SK-N-SH treated with all-trans-retinoic acid at 6 μM for 48 hours (cell line): ENCODE results near the gene FAAH.

Source experiments
- ARNTL ChIP-seq: fragments of 450-650 bp; formaldehyde crosslinking; IDR thresholded peaks from 2 replicates; pipeline ENCODE4 v1.5.0; 2020; ENCODE audit warnings: low read depth, mild to moderate bottlenecking, moderate library complexity, borderline replicate concordance
- OSR1 ChIP-seq: fragments of 250-450 bp; sonication (Bioruptor Pico); IDR thresholded peaks from 2 replicates; pipeline ENCODE4 v1.8.0; 2022; ENCODE audit warnings: moderate library complexity, mild to moderate bottlenecking, inconsistent platforms

DNA sequence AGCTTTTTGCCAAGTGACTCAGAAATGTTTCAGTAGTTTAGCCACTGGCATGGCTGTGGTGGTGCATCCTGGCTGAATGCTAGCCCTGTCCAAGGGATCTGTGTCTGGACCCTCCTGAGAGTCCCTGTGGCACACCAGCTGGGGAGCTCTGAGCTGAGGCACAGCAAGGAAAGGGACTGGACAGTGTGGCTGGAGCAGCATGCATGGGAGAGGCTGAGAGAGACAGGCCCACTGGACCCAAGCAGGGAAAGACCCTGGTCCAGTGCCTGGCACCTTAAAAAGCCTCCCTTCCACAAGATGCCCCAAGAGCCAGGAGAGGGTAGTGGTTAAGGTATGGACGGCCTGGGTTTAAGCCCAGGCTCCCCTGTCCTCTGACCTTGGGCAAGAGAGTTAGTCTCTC is 35.3 kb downstream of the FAAH start:
- TF ChIP-seq OSR1 (no peak), ARNTL (no peak)
